Measurements from ENCODE around the gene LRG1.

The LRG1 gene

GRCh38 chr19:4511300-4512054 is 28.4 kb downstream of the LRG1 start:
- DNase-seq (ENCODE audit: low read depth in 2 of 2): no peak

GRCh38 chr19:4510435-4511255 is 29.2 kb downstream of the LRG1 start:
- DNase-seq (ENCODE audit: low read depth in 2 of 2): no peak

GRCh38 chr19:4508698-4509097 is 31.1 kb downstream of the LRG1 start:
- DNase-seq (ENCODE audit: low read depth in 2 of 2): no peak

GRCh38 chr19:4507804-4508203 is 32.0 kb downstream of the LRG1 start:
- no peak for DNase-seq (ENCODE audit: low read depth in 2 of 2)

GRCh38 chr19:4507150-4507452 is 32.7 kb downstream of the LRG1 start:
- no peak for DNase-seq (ENCODE audit: low read depth in 2 of 2)

GRCh38 chr19:4506449-4507149 is 33.2 kb downstream of the LRG1 start:
- DNase-seq (ENCODE audit: low read depth in 2 of 2): no peak

- DNase-seq (ENCODE audit: low read depth in 2 of 2): no peak
Observed at GRCh38 chr19:4505570-4506448, 34.0 kb downstream of the LRG1 start.

- DNase-seq (ENCODE audit: low read depth in 2 of 2): no peak
Observed at GRCh38 chr19:4504891-4505569, 34.8 kb downstream of the LRG1 start.

- no peak for DNase-seq (ENCODE audit: low read depth in 2 of 2)
Observed at GRCh38 chr19:4504297-4504701, 35.5 kb downstream of the LRG1 start.

- no peak for DNase-seq (ENCODE audit: low read depth in 2 of 2)
Observed at GRCh38 chr19:4503825-4504170, 36.0 kb downstream of the LRG1 start.

- DNase-seq (ENCODE audit: low read depth in 2 of 2): no peak
Observed at GRCh38 chr19:4503132-4503824, 36.6 kb downstream of the LRG1 start.

- no peak for DNase-seq (ENCODE audit: low read depth in 2 of 2)
Observed at GRCh38 chr19:4502282-4503131, 37.3 kb downstream of the LRG1 start.

- no peak for DNase-seq (ENCODE audit: low read depth in 2 of 2)
Observed at GRCh38 chr19:4501691-4502090, 38.1 kb downstream of the LRG1 start.

GRCh38 chr19:4500841-4501591 is 38.8 kb downstream of the LRG1 start:
- DNase-seq (ENCODE audit: low read depth in 2 of 2): no peak

- DNase-seq (ENCODE audit: low read depth in 2 of 2): no peak
Observed at GRCh38 chr19:4499855-4500254, 40.0 kb downstream of the LRG1 start.

GRCh38 chr19:4499318-4499717 is 40.5 kb downstream of the LRG1 start:
- DNase-seq (ENCODE audit: low read depth in 2 of 2): no peak

- DNase-seq (ENCODE audit: low read depth in 2 of 2): no peak
Observed at GRCh38 chr19:4498694-4499093, 41.1 kb downstream of the LRG1 start.

- no peak for DNase-seq (ENCODE audit: low read depth in 2 of 2)
Observed at GRCh38 chr19:4497770-4498389, 42.0 kb downstream of the LRG1 start.

- no peak for DNase-seq (ENCODE audit: low read depth in 2 of 2)
Observed at GRCh38 chr19:4496304-4496703, 43.5 kb downstream of the LRG1 start.

Data from stimulated activated CD8-positive, alpha-beta memory T cell treated with anti-CD3 and anti-CD28 coated beads, Interleukin-2, amount 100 ng/mL, for 1 hour (primary cell).